AG08396 (cell line): ENCODE data around the gene PRMT7.
A peak's percentile ranks its signal among the peaks of the same experiment; 100 is the strongest.
"Not testable (repeated sequence)": the region's sequence is repeated elsewhere in the genome, so short reads cannot be mapped to it uniquely, and the experiment has no call there.

ENCODE experiments used
- DNase-seq: peaks from one replicate; pipeline ENCODE4 v3.0.0; 2012; ENCODE audit warnings: low spot score, mixed read lengths

Gene PRMT7

GRCh38 chr16:68283801-68284598 lies 26.8 kb upstream of the PRMT7 start:
- no peak for DNase-seq

GRCh38 chr16:68284847-68285246 lies 26.0 kb upstream of the PRMT7 start:
- DNase-seq = no peak

GRCh38 chr16:68285683-68286082 lies 25.1 kb upstream of the PRMT7 start:
- DNase-seq = no peak

GRCh38 chr16:68286153-68287074 lies 24.4 kb upstream of the PRMT7 start:
- DNase-seq = no peak

GRCh38 chr16:68287276-68288251 lies 23.3 kb upstream of the PRMT7 start:
- peak; percentile 89 for DNase-seq

- DNase-seq = no peak
Measured at GRCh38 chr16:68288252-68288650, 22.6 kb upstream of the PRMT7 start.

- DNase-seq = not testable (repeated sequence)
Measured at GRCh38 chr16:68288796-68289195, 22.0 kb upstream of the PRMT7 start.

- no peak for DNase-seq
Measured at GRCh38 chr16:68289202-68289601, 21.6 kb upstream of the PRMT7 start.

GRCh38 chr16:68289621-68290329 lies 21.0 kb upstream of the PRMT7 start:
- DNase-seq = no peak

GRCh38 chr16:68290450-68290849 lies 20.4 kb upstream of the PRMT7 start:
- DNase-seq = no peak

GRCh38 chr16:68291227-68291626 lies 19.6 kb upstream of the PRMT7 start:
- no peak for DNase-seq

- DNase-seq = no peak
Measured at GRCh38 chr16:68292425-68292824, 18.4 kb upstream of the PRMT7 start.

- no peak for DNase-seq
Measured at GRCh38 chr16:68296291-68296690, 14.5 kb upstream of the PRMT7 start.

- DNase-seq = no peak
Measured at GRCh38 chr16:68296693-68297092, 14.1 kb upstream of the PRMT7 start.

- DNase-seq = no peak
Measured at GRCh38 chr16:68297908-68298307, 12.9 kb upstream of the PRMT7 start.

- DNase-seq = no peak
Measured at GRCh38 chr16:68298312-68298711, 12.5 kb upstream of the PRMT7 start.

GRCh38 chr16:68298907-68299561 lies 11.8 kb upstream of the PRMT7 start:
- peak; percentile 50 for DNase-seq

GRCh38 chr16:68299571-68300453 lies 11.0 kb upstream of the PRMT7 start:
- no peak for DNase-seq

GRCh38 chr16:68300734-68301459 lies 9.9 kb upstream of the PRMT7 start:
- DNase-seq = no peak
